Mammary epithelial cell (primary cell): ENCODE measurements around the gene AHRR.

ENCODE experiments used
- EZH2 ChIP-seq: IDR thresholded peaks from 2 replicates; pipeline ENCODE4 v1.6.1; 2012; ENCODE audit warnings: low read length, inconsistent platforms, borderline replicate concordance
- TF ChIP-seq, protein P1 (sequence below), 2 donors: IDR thresholded peaks in 1 of 2; conservative IDR thresholded peaks in 1 of 2; 2 replicates each; pipeline ENCODE4 v1.5.1; 2011 to 2012; ENCODE audit warnings: inconsistent platforms in 2 of 2, low read length in 2 of 2, mild to moderate bottlenecking in 2 of 2, control low read depth in 1 of 2, low read depth in 1 of 2; ENCODE audit not compliant: insufficient read depth in 1 of 2; ENCODE audit errors: extremely low read depth in 1 of 2

DNA sequence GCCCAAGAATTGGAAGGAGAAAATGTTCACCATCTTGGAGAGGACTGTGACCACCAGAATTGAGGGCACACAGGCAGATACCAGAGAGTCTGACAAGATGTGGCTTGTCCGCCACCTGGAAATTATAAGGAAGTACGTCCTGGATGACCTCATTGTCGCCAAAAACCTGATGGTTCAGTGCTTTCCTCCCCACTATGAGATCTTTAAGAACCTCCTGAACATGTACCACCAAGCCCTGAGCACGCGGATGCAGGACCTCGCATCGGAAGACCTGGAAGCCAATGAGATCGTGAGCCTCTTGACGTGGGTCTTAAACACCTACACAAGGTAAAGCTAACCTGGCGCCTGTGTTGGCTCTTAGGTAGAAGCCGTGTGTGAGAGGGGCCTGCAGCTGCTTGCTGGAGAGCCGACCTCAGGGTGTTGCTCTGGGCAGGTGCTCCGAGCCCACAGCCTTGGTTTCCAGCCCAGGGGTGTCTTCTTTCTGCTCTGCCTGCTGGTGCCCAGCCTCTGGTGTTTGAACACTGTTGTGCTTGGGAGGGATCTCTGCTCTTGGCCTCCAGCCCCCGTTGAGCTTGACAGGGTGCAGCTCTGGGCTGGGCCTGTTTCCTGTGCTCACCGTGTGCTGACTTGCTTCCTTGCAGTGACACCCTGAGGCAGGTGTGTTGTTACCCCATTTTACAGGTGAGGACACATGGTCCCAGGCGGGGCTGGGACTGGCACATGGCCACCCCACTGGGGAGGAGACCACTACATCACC lies 132.4 kb downstream of the AHRR start:
- TF ChIP-seq, protein P1, sequence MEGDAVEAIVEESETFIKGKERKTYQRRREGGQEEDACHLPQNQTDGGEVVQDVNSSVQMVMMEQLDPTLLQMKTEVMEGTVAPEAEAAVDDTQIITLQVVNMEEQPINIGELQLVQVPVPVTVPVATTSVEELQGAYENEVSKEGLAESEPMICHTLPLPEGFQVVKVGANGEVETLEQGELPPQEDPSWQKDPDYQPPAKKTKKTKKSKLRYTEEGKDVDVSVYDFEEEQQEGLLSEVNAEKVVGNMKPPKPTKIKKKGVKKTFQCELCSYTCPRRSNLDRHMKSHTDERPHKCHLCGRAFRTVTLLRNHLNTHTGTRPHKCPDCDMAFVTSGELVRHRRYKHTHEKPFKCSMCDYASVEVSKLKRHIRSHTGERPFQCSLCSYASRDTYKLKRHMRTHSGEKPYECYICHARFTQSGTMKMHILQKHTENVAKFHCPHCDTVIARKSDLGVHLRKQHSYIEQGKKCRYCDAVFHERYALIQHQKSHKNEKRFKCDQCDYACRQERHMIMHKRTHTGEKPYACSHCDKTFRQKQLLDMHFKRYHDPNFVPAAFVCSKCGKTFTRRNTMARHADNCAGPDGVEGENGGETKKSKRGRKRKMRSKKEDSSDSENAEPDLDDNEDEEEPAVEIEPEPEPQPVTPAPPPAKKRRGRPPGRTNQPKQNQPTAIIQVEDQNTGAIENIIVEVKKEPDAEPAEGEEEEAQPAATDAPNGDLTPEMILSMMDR (conservative IDR thresholded peaks at IDR 0.05 in 1 of 2, IDR thresholded peaks at IDR 0.05 in 1 of 2; ENCODE audit: extremely low read depth in 1 of 2, insufficient read depth in 1 of 2, low read depth in 1 of 2, low read length in 2 of 2): no peak
- no peak for TF ChIP-seq EZH2
